Transverse colon (tissue), 3 donors: ENCODE results near the gene KLHDC10.

Experiments used
- POLR2A ChIP-seq: fragments of 450-650 bp; IDR thresholded peaks from one replicate; pipeline ENCODE4 v1.6.1; 2016; ENCODE audit warnings: antibody characterized with exemption, mild to moderate bottlenecking, moderate library complexity
- TF ChIP-seq, protein P1 (sequence below), 5 experiments: fragments of 200-600 bp in 3 of 5; fragments of 450-650 bp in 2 of 5; sonication (generic) in 3 of 5; IDR thresholded peaks; 1 replicate in 2 of 5; 2 replicates in 3 of 5; pipeline ENCODE4 v1.5.1; 2016 to 2017; ENCODE audit warnings: antibody characterized with exemption in 5 of 5, inconsistent platforms in 3 of 5, mild to moderate bottlenecking in 2 of 5, moderate library complexity in 1 of 5

DNA sequence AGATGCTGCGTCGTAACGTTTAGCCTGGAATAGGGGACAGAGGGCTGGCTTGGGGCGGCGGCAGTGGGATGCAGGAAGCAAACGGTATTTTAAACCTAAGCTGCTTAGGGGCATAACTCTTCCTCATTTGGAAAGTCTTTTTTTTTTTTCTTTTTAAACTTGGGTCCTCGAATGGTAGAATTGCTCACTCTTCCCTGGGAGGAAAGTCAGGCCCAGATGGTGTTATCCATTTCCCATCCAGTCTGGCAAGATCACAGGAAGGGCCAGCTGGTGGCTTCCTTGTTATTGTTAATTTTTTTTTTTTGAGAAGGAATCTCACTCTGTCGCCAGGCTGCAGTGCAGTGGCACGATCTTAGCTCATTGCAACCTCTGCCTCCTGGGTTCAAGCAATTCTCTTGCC, 78.2 kb downstream of the KLHDC10 start:
- TF ChIP-seq, protein P1, sequence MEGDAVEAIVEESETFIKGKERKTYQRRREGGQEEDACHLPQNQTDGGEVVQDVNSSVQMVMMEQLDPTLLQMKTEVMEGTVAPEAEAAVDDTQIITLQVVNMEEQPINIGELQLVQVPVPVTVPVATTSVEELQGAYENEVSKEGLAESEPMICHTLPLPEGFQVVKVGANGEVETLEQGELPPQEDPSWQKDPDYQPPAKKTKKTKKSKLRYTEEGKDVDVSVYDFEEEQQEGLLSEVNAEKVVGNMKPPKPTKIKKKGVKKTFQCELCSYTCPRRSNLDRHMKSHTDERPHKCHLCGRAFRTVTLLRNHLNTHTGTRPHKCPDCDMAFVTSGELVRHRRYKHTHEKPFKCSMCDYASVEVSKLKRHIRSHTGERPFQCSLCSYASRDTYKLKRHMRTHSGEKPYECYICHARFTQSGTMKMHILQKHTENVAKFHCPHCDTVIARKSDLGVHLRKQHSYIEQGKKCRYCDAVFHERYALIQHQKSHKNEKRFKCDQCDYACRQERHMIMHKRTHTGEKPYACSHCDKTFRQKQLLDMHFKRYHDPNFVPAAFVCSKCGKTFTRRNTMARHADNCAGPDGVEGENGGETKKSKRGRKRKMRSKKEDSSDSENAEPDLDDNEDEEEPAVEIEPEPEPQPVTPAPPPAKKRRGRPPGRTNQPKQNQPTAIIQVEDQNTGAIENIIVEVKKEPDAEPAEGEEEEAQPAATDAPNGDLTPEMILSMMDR (IDR thresholded peaks at IDR 0.05): no peak
- TF ChIP-seq POLR2A: no peak
